ENCODE data around the gene TRPM1. TPM values are rescaled to one million over a fixed set of nuclear protein-coding genes. Genes with fewer than 3 reads are reported as not detected.
A peak's percentile ranks its signal among the peaks of the same experiment; 100 is the strongest.

Gene TRPM1
- total and polyA plus RNA-seq, 9 of the 15 experiments (the other 6 are each of a cell fraction or from before 2014, with no cell fraction given) = 0.01 to 0.06 (median 0.03) TPM; not detected in 5

GRCh38 chr15:30991255-30992235, 110.0 kb downstream of the TRPM1 start, which contains the start of gene MTMR10 (continued):
- peak; percentile 25 to 75 for TF ChIP-seq E2F6 (IDR thresholded peaks at IDR 0.05; ENCODE audit: borderline replicate concordance in 1 of 2, extremely low read depth in 1 of 2, insufficient read depth in 1 of 2, insufficient read length in 1 of 2, low read depth in 1 of 2, low read length in 1 of 2, poor library complexity in 1 of 2, severe bottlenecking in 1 of 2)
- TF ChIP-seq ATF4 (CRISPR knock-in tag; IDR thresholded peaks at IDR 0.05) = no peak
- TF ChIP-seq HCFC1 (IDR thresholded peaks at IDR 0.05; ENCODE audit: low read depth, low read length) = peak; percentile 55
- TF ChIP-seq CHD7 (IDR thresholded peaks at IDR 0.05; ENCODE audit: low read depth, low read length) = no peak
- TF ChIP-seq ZNF143 (CRISPR knock-in tag; IDR thresholded peaks at IDR 0.05) = no peak
- no peak for TF ChIP-seq ZNF324 (CRISPR knock-in tag; IDR thresholded peaks at IDR 0.05)
- TF ChIP-seq RB1 (IDR thresholded peaks at IDR 0.05; ENCODE audit: low read depth) = peak; percentile 74
- TF ChIP-seq STAT6 (CRISPR knock-in tag; IDR thresholded peaks at IDR 0.05) = no peak
- no peak for TF ChIP-seq ZNF224 (CRISPR knock-in tag; IDR thresholded peaks at IDR 0.05)
